Pancreas (tissue), 10 donors: ENCODE results near the gene ANXA1. TPM values are rescaled to one million over a fixed set of nuclear protein-coding genes. Genes with fewer than 3 reads are reported as not detected.
"Not testable (repeated sequence)": the region's sequence is repeated elsewhere in the genome, so short reads cannot be mapped to it uniquely, and the experiment has no call there.

ENCODE experiments used
- ATAC-seq, 4 donors: fragments of 200-7000 bp; cut with Tn5 transposase; one replicate each; pipeline versions ENCODE4 v1.8.0 to v1.9.1; 2020; ENCODE audit warnings: mild to moderate bottlenecking in 4 of 4, moderate library complexity in 4 of 4
- DNase-seq, 6 donors: peaks; one replicate each; pipeline ENCODE4 v3.0.0-alpha.2; 2020
- FAIRE-seq: peaks from 2 replicates; lab custom pipeline; 2012; peaks lifted over from hg19 to GRCh38; lab: Jason Lieb, UNC
- H3K27ac ChIP-seq, 4 donors: fragments of 200-600 bp; sonication (generic); 1 replicate in 3 of 4; 2 replicates in 1 of 4; pipeline versions ENCODE4 v1.5.0 to v1.8.0; 2020
- H3K27me3 ChIP-seq, 4 donors: fragments of 200-600 bp; one replicate each; pipeline ENCODE4 v1.8.0; 2021
- H3K36me3 ChIP-seq, 3 donors: fragments of 200-600 bp; sonication (generic) in 1 of 3; one replicate each; pipeline versions ENCODE4 v1.5.0 to v1.8.0; 2020 to 2021
- H3K4me1 ChIP-seq, 3 donors: fragments of 200-600 bp; one replicate each; pipeline ENCODE4 v1.8.0; 2021
- H3K4me3 ChIP-seq, 4 donors: fragments of 200-600 bp; sonication (generic) in 2 of 4; one replicate each; pipeline versions ENCODE4 v1.5.0 to v1.8.0; 2020 to 2021
- H3K9me3 ChIP-seq, 4 donors: fragments of 200-600 bp; one replicate each; pipeline ENCODE4 v1.8.0; 2021
- WGBS, 2 donors: extraction: QIAGEN DNeasy Blood & Tissue Kit; methylation state at CpG; one replicate each; pipeline ENCODE4 v1.1.7; 2013; 5-methylcytosine and 5-hydroxymethylcytosine counted together
- intact Hi-C, 3 donors: fragments of 100-400 bp; cut with DNase I; formaldehyde crosslinking; loops; one replicate each; pipeline versions ENCODE4 v1.11.1 to v1.14.2; 2022
- polyA plus RNA-seq, 2 donors: library from polyadenylated mRNA; stranded (reverse); fragments of 200-250 nt; gene quantifications; one replicate each; pipeline ENCODE4 v1.2.3, GENCODE V29; 2013
- total RNA-seq, 6 donors: library from RNA; stranded (reverse); fragmentation: NEBNext Ultra II Directional in 4 of 6; extraction: Animal tissue kit (Norgen Biotek cat#: 25700) in 4 of 6; gene quantifications; one replicate each; pipeline versions ENCODE4 v1.2.1 to v1.2.4, GENCODE V29; 2021 to 2023
- TF ChIP-seq, protein P1 (sequence below), 4 donors: fragments of 200-600 bp; sonication (generic) in 3 of 4; IDR thresholded peaks; one replicate each; pipeline versions ENCODE4 v1.5.0 to v1.8.0; 2021; ENCODE audit warnings: antibody characterized with exemption in 4 of 4
- donor health status: healthy with polysubstance abuse.
- donor health status: DM: no; HTN: no; CAD: no; lungs with moderate emphysema.
- donor health status: DM: no; HTN: no; CAD: no.
- donor health status: control.
- donor health status: control.
- donor health status: Bipolar disorder and iron deficiency.
- donor health status: DM: yes; HTN: yes; CAD: no.
- donor health status: DM: no; HTN: no; CAD: no.
- donor health status: DM: no; HTN: no; CAD: no.
- donor health status: DM: yes; HTN: yes; CAD: no.

ANXA1 gene
- total and polyA plus RNA-seq, 8 donors: 4.6 to 36.6 (median 27.6) TPM

DNA sequence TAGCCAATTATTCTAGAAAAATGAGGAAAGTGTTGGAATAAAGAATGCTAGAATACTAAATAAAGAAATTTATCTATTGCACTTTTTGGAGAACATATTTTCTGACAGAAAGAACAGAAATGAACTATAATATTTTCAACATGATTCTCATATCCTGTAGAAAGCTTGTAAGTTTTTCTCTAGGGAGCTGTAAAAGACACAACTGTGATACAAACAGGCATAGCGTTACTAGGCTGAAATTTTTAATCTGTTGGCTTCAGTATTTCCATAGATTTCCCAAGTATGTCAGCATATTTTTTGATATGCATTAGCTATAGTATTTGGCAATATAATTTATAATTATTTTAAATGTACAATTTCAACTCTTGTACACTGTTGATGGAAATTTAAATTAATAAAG is 31.3 kb downstream of the ANXA1 start:
- Histone ChIP-seq H3K27me3 (no peaks in the 10 kb centered on the region), H3K4me3 (no peak overlapping the region), H3K4me1 (no peaks in the 10 kb centered on the region), H3K36me3 (no peaks in the 10 kb centered on the region), H3K9me3 (no peaks in the 10 kb centered on the region), H3K27ac (no peak overlapping the region)
- WGBS, 2 donors: 87 to 95% methylated on average over 1 of the region's 1 CpG
- intact Hi-C loops: no loop called here
- DNase-seq (no peak), ATAC-seq (no peak), FAIRE-seq (no peak)
- TF ChIP-seq, protein P1, sequence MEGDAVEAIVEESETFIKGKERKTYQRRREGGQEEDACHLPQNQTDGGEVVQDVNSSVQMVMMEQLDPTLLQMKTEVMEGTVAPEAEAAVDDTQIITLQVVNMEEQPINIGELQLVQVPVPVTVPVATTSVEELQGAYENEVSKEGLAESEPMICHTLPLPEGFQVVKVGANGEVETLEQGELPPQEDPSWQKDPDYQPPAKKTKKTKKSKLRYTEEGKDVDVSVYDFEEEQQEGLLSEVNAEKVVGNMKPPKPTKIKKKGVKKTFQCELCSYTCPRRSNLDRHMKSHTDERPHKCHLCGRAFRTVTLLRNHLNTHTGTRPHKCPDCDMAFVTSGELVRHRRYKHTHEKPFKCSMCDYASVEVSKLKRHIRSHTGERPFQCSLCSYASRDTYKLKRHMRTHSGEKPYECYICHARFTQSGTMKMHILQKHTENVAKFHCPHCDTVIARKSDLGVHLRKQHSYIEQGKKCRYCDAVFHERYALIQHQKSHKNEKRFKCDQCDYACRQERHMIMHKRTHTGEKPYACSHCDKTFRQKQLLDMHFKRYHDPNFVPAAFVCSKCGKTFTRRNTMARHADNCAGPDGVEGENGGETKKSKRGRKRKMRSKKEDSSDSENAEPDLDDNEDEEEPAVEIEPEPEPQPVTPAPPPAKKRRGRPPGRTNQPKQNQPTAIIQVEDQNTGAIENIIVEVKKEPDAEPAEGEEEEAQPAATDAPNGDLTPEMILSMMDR (IDR thresholded peaks at IDR 0.05): no peak

- H3K27me3 ChIP-seq: no peaks in the 10 kb centered on the region
- FAIRE-seq (no peak), DNase-seq (no peak), ATAC-seq (no peak)
- H3K4me3 ChIP-seq: no peak overlapping the region
- no peaks in the 10 kb centered on the region for H3K4me1 ChIP-seq
- intact Hi-C loops: no loop called here
- no peaks in the 10 kb centered on the region for H3K9me3 ChIP-seq
- TF ChIP-seq, protein P1 (IDR thresholded peaks at IDR 0.05): no peak
- H3K27ac ChIP-seq: no peak overlapping the region
- H3K36me3 ChIP-seq: no peaks in the 10 kb centered on the region
Observed at GRCh38 chr9:73183428-73183827, 31.8 kb downstream of the ANXA1 start.

- 44 to 46% methylated on average over 3 of the region's 3 CpGs for WGBS, 2 donors
- DNase-seq (no peak), ATAC-seq (no peak), FAIRE-seq (peak; percentile 99)
- Histone ChIP-seq H3K4me1 (no peaks in the 10 kb centered on the region), H3K27ac (no peak overlapping the region), H3K36me3 (no peaks in the 10 kb centered on the region), H3K9me3 (no peaks in the 10 kb centered on the region), H3K4me3 (no peak overlapping the region), H3K27me3 (no peaks in the 10 kb centered on the region)
- intact Hi-C loops: no loop called here
- TF ChIP-seq, protein P1 (IDR thresholded peaks at IDR 0.05): peak in 2 of 4 donors; percentile 33 to 36
Observed at GRCh38 chr9:73183917-73184861, 32.5 kb downstream of the ANXA1 start.

- ATAC-seq, H3K36me3 ChIP-seq, H3K9me3 ChIP-seq, H3K4me1 ChIP-seq, H3K27ac ChIP-seq, intact Hi-C loops, H3K27me3 ChIP-seq, DNase-seq, H3K4me3 ChIP-seq: not testable (repeated sequence)
- peak; percentile 20 for FAIRE-seq
- WGBS, 2 donors: 0 to 13% methylated on average over 1 of the region's 1 CpG
Observed at GRCh38 chr9:73191109-73191508, 39.4 kb downstream of the ANXA1 start.

DNA sequence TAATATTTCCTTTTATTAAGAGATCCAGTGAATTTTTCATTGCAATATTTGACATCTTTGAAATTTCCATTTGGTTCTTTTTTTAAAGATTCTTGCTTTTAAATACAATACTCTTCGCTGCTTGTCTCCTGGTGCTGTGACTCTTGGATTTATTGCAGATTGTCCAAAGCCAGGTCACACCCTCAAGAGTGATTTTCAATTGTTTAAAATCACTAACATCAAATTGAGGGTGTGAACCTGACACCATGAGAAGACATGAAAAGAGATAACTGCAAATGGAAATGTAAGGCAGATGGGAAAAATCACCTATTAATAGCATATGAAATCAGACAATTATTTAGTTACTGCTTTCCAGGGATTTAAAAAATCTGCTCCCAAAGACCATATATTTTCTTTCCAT is 42.6 kb downstream of the ANXA1 start:
- Histone ChIP-seq H3K36me3 (no peaks in the 10 kb centered on the region), H3K27me3 (peaks cover 0 to 3% (median 0%) of the 10 kb centered on the region in 4 donors), H3K4me3 (no peak overlapping the region), H3K4me1 (no peaks in the 10 kb centered on the region), H3K9me3 (no peaks in the 10 kb centered on the region), H3K27ac (no peak overlapping the region)
- WGBS, 2 donors: 86 to 100% methylated on average over 1 of the region's 1 CpG
- DNase-seq (no peak), ATAC-seq (no peak), FAIRE-seq (no peak)
- intact Hi-C loops: no loop called here
- TF ChIP-seq, protein P1 (IDR thresholded peaks at IDR 0.05): no peak
